Measurements from ENCODE around the gene IL12B. TPM values are rescaled to one million over a fixed set of nuclear protein-coding genes. Genes with fewer than 3 reads are reported as not detected.

IL12B gene
- total RNA-seq, 1 experiment from 2014 or later, result not detected

DNA sequence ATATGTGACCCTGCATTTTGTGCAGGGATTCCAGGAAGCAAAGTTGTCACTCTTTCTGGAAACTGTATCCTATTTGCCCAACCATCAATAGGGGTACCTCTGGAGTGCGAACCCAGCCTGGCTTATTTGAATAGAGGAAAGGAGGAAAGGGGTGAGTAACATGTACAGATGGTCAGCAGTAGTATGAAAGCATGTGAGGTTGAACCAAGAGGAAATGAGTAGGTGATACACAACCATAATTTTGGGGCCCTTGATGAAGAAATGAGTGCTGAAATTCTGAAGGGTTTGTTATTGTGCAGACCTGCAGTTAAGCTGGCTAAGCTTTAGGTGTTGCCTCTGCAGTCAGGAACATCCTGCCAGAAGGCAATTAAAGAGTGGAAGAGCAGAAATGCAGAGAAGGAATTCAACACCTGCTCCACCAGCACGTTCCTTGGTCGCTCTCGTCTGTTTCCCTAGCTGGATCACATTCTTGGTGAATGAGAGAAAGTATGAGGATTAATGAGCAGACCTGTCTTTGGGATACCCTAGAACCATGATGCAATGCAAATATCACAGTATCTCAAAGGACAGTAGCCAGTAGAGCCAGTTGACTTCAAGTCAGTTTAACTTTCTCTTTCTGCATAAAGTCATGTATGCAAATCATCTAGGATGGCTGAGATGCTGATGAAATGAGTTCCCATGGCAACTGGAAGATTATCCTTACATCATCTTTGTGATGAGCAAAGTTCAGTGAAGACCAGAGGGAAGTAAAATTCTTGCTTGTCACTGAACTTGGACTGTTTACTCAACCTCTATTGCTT, 13.2 kb upstream of the IL12B start:
- TF ChIP-seq, protein P1, sequence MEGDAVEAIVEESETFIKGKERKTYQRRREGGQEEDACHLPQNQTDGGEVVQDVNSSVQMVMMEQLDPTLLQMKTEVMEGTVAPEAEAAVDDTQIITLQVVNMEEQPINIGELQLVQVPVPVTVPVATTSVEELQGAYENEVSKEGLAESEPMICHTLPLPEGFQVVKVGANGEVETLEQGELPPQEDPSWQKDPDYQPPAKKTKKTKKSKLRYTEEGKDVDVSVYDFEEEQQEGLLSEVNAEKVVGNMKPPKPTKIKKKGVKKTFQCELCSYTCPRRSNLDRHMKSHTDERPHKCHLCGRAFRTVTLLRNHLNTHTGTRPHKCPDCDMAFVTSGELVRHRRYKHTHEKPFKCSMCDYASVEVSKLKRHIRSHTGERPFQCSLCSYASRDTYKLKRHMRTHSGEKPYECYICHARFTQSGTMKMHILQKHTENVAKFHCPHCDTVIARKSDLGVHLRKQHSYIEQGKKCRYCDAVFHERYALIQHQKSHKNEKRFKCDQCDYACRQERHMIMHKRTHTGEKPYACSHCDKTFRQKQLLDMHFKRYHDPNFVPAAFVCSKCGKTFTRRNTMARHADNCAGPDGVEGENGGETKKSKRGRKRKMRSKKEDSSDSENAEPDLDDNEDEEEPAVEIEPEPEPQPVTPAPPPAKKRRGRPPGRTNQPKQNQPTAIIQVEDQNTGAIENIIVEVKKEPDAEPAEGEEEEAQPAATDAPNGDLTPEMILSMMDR (IDR thresholded peaks at IDR 0.05; ENCODE audit: insufficient read depth in 1 of 2, low read depth in 1 of 2, low read length in 1 of 2, severe bottlenecking in 1 of 2, unreplicated experiment in 1 of 2), result no peak
- Mint-ChIP-seq H3K36me3 (ENCODE audit: insufficient read depth, unreplicated experiment) (no peaks in the 10 kb centered on the region), H3K4me3 (ENCODE audit: unreplicated experiment) (no peak overlapping the region), H3K27me3 (ENCODE audit: insufficient read depth, unreplicated experiment) (peaks cover 30% of the 10 kb centered on the region), H3K4me1 (ENCODE audit: low read depth, unreplicated experiment) (no peaks in the 10 kb centered on the region), H3K27ac (ENCODE audit: unreplicated experiment) (no peak overlapping the region), H3K9me3 (ENCODE audit: unreplicated experiment) (peaks cover 9% of the 10 kb centered on the region)
- Histone ChIP-seq H3K9me3 (no peaks in the 10 kb centered on the region), H3K36me3 (ENCODE audit: control insufficient read depth, insufficient read depth, low read length) (no peaks in the 10 kb centered on the region), H3K27me3 (replicated peaks; ENCODE audit: control insufficient read depth, insufficient read depth, low read length) (no peaks in the 10 kb centered on the region; the same call in 1 of the 2 replicates), H3K4me3 (ENCODE audit: low read depth, low read length) (no peak overlapping the region), H3K4me1 (no peaks in the 10 kb centered on the region)
- DNase-seq, result no peak
- CTCF ChIA-PET, result no interaction called here
- POLR2A ChIA-PET, result no interaction called here
- BruUV-seq (replicated peaks), result no TSS peak
- intact Hi-C loops (cut with micrococcal nuclease; ENCODE audit: unreplicated experiment), result no loop called here

DNA sequence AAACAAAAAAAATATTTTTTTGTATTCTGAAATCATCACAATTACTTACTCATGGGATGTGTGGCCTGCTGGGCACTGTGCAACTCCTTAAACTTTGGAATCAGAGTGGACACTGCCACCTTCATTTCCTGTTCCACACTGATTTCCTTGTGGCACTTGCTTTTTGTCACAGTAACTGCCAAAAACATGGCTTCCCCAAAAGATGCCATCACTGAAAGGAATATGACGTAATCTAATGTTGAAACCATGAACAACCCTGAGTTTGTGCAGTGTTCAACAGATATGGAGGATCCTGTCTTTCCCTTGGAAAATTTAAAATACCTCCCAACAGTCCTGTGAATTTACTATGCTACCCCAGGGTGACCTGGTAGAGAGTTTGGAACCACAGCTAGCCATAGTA, 12.6 kb upstream of the IL12B start:
- ChIA-PET CTCF (no interaction called here), POLR2A (no interaction called here)
- H3K4me1 ChIP-seq, result no peaks in the 10 kb centered on the region
- intact Hi-C loops (cut with micrococcal nuclease; ENCODE audit: unreplicated experiment), result no loop called here
- TF ChIP-seq, protein P1 (IDR thresholded peaks at IDR 0.05; ENCODE audit: insufficient read depth in 1 of 2, low read depth in 1 of 2, low read length in 1 of 2, severe bottlenecking in 1 of 2, unreplicated experiment in 1 of 2), result no peak
- Mint-ChIP-seq H3K9me3 (ENCODE audit: unreplicated experiment) (peaks cover 9% of the 10 kb centered on the region), H3K27ac (ENCODE audit: unreplicated experiment) (no peak overlapping the region), H3K4me1 (ENCODE audit: low read depth, unreplicated experiment) (no peaks in the 10 kb centered on the region), H3K36me3 (ENCODE audit: insufficient read depth, unreplicated experiment) (no peaks in the 10 kb centered on the region), H3K27me3 (ENCODE audit: insufficient read depth, unreplicated experiment) (peaks cover 31% of the 10 kb centered on the region), H3K4me3 (ENCODE audit: unreplicated experiment) (no peak overlapping the region)
- no peak overlapping the region for H3K4me3 ChIP-seq (ENCODE audit: low read depth, low read length)
- no TSS peak for BruUV-seq (replicated peaks)
- no peaks in the 10 kb centered on the region for H3K9me3 ChIP-seq
- DNase-seq, result no peak
- H3K27me3 ChIP-seq (replicated peaks; ENCODE audit: control insufficient read depth, insufficient read depth, low read length), result no peaks in the 10 kb centered on the region; the same call in 1 of the 2 replicates
- H3K36me3 ChIP-seq (ENCODE audit: control insufficient read depth, insufficient read depth, low read length), result no peaks in the 10 kb centered on the region

DNA sequence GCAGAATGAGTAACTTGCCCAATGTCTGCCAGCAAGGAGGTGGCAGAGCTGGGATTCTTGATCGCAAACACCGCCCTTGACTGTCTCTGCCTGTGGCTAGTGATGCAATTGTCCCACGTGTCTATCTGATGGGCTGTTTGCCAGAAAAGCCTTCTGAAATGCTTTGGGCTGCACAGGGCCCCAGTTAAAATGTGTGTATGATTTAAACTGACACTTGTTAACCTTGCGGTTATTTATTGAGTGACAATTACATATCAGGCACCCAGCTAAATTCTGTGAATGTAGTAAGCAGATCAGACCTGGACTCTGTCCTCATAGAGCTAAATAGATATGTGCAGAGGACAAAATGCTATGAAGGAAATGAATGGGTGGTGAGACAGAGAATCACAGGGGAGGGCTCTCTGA, 11.6 kb upstream of the IL12B start:
- Mint-ChIP-seq H3K4me3 (ENCODE audit: unreplicated experiment) (no peak overlapping the region), H3K27me3 (ENCODE audit: insufficient read depth, unreplicated experiment) (peaks cover 24% of the 10 kb centered on the region), H3K36me3 (ENCODE audit: insufficient read depth, unreplicated experiment) (no peaks in the 10 kb centered on the region), H3K9me3 (ENCODE audit: unreplicated experiment) (peaks cover 9% of the 10 kb centered on the region), H3K4me1 (ENCODE audit: low read depth, unreplicated experiment) (no peaks in the 10 kb centered on the region), H3K27ac (ENCODE audit: unreplicated experiment) (no peak overlapping the region)
- TF ChIP-seq, protein P1 (IDR thresholded peaks at IDR 0.05; ENCODE audit: insufficient read depth in 1 of 2, low read depth in 1 of 2, low read length in 1 of 2, severe bottlenecking in 1 of 2, unreplicated experiment in 1 of 2), result no peak
- no TSS peak for BruUV-seq (replicated peaks)
- CTCF ChIA-PET, result no interaction called here
- DNase-seq, result no peak
- no peaks in the 10 kb centered on the region for H3K36me3 ChIP-seq (ENCODE audit: control insufficient read depth, insufficient read depth, low read length)
- intact Hi-C loops (cut with micrococcal nuclease; ENCODE audit: unreplicated experiment), result no loop called here
- POLR2A ChIA-PET, result no interaction called here
- H3K4me1 ChIP-seq, result no peaks in the 10 kb centered on the region
- no peak overlapping the region for H3K4me3 ChIP-seq (ENCODE audit: low read depth, low read length)
- H3K9me3 ChIP-seq, result no peaks in the 10 kb centered on the region
- H3K27me3 ChIP-seq (replicated peaks; ENCODE audit: control insufficient read depth, insufficient read depth, low read length), result no peaks in the 10 kb centered on the region; the same call in 1 of the 2 replicates

All from Caco-2 (cell line).